Measurements from ENCODE around the gene SLC25A20.

The SLC25A20 gene

DNA sequence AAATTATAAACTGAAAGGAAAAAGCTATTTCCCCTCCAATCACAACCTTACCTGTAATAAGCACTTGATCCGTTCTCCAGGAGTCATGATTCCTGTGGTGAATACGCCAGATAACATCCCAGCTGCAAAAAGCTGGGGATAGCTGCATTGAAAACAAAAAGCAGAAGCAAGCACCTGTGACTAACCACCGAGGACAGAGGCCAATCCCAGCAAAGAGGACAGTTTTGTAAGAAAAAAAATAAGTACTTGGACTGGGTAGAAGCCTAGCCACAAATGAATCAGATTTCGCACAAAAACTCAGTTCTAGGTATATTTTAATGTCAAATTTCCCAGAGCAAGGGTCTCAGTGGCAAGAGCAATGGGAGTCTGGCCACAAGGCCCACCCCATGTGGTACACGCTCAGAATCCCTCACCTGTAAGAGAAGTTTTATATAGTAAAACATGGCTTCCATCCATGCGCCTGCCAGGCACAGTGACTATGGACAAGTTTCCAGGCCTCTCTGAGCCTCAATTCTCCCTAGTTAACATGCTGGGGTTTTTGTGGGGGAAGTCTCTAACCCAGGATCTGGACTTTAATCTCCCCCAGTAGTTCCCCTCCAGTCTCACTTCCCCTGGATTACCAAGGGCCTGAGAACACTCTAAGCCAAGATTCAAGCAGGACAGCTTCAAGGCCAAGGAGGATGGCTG is 19.2 kb downstream of the SLC25A20 start:
- Histone ChIP-seq H3K36me3 (ENCODE audit: control insufficient read depth, insufficient read depth, low read length) (peaks cover 1% of the 10 kb centered on the region; the same call in 1 of the 2 replicates), H3K4me3 (replicated peaks; ENCODE audit: low read depth, low read length) (no peak overlapping the region), H3K27me3 (replicated peaks; ENCODE audit: control insufficient read depth, insufficient read depth, low read length) (no peaks in the 10 kb centered on the region)
- DNase-seq (ENCODE audit: extremely low read depth, insufficient read length) = no peak
- TF ChIP-seq, protein P1, sequence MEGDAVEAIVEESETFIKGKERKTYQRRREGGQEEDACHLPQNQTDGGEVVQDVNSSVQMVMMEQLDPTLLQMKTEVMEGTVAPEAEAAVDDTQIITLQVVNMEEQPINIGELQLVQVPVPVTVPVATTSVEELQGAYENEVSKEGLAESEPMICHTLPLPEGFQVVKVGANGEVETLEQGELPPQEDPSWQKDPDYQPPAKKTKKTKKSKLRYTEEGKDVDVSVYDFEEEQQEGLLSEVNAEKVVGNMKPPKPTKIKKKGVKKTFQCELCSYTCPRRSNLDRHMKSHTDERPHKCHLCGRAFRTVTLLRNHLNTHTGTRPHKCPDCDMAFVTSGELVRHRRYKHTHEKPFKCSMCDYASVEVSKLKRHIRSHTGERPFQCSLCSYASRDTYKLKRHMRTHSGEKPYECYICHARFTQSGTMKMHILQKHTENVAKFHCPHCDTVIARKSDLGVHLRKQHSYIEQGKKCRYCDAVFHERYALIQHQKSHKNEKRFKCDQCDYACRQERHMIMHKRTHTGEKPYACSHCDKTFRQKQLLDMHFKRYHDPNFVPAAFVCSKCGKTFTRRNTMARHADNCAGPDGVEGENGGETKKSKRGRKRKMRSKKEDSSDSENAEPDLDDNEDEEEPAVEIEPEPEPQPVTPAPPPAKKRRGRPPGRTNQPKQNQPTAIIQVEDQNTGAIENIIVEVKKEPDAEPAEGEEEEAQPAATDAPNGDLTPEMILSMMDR (IDR thresholded peaks at IDR 0.05; ENCODE audit: insufficient read depth, low read length, poor library complexity, severe bottlenecking) = no peak

DNA sequence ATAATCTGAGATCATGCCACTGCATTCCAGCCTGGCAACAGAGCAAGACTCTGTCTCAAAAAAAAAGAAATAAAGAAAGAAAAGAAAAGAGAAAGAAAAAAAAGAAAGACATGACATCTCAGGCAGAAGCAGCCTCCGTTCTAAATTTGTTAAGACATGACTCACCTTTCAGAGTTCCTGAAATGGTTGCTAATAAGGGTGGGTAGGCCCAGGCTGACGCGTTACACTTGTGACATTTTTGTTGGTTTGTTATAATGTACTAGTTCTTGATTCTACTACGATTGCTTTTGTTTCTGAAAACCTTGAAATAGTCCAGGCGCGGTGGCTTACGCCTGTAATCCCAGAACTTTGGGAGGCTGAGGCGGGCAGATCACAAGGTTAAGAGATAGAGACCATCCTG is 21.0 kb downstream of the SLC25A20 start:
- Histone ChIP-seq H3K36me3 (ENCODE audit: control insufficient read depth, insufficient read depth, low read length) (peaks cover 1% of the 10 kb centered on the region; the same call in 1 of the 2 replicates), H3K4me3 (replicated peaks; ENCODE audit: low read depth, low read length) (no peak overlapping the region), H3K27me3 (replicated peaks; ENCODE audit: control insufficient read depth, insufficient read depth, low read length) (no peaks in the 10 kb centered on the region)
- TF ChIP-seq, protein P1 (IDR thresholded peaks at IDR 0.05; ENCODE audit: insufficient read depth, low read length, poor library complexity, severe bottlenecking) = no peak
- DNase-seq (ENCODE audit: extremely low read depth, insufficient read length) = no peak

DNA sequence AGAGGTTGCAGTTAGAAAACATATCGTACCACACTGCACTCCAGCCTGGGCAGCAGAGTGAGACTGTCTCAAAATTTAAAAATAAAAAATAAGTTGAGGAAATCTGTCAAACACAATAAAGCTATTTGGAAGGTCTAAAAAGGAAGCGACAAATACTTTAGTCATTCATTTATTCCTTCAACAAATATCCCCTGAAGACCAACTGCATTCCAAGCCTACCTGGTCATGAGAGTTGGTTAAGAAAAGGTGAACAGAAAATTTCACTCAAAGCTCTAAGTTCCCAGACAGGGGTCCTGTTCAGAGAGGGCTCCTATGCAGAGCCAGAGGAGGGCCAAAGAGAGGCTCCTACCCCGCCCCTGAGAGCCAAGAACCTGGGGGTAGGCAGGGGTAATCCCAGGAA is 35.6 kb downstream of the SLC25A20 start:
- H3K36me3 ChIP-seq (ENCODE audit: control insufficient read depth, insufficient read depth, low read length) = peaks cover 4% of the 10 kb centered on the region
- no peak for DNase-seq (ENCODE audit: extremely low read depth, insufficient read length)
- TF ChIP-seq, protein P1 (IDR thresholded peaks at IDR 0.05; ENCODE audit: insufficient read depth, low read length, poor library complexity, severe bottlenecking) = no peak
- H3K4me3 ChIP-seq (replicated peaks; ENCODE audit: low read depth, low read length) = no peak overlapping the region
- H3K27me3 ChIP-seq (replicated peaks; ENCODE audit: control insufficient read depth, insufficient read depth, low read length) = no peaks in the 10 kb centered on the region

DNA sequence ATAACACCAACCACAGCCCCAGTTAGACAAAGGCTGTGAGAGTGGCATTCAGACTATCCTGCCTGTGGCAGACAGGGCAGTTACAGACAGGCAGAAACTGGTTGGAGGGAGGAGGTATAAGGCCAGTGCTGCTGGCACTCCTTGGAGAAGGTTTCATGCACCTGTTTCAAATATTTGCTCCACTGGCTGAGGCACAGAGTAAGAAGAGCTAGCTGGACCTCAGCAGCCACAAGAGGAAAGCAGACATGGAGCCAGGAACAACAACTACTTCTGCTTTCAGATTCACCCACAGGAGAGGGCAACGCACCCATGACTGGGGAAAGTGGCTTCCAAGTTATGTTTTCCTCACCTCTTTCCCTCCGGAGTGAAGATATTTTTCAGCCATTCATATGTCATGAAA is 39.5 kb downstream of the SLC25A20 start:
- no peaks in the 10 kb centered on the region for H3K27me3 ChIP-seq (replicated peaks; ENCODE audit: control insufficient read depth, insufficient read depth, low read length)
- H3K36me3 ChIP-seq (ENCODE audit: control insufficient read depth, insufficient read depth, low read length) = peaks cover 5% of the 10 kb centered on the region
- TF ChIP-seq, protein P1 (IDR thresholded peaks at IDR 0.05; ENCODE audit: insufficient read depth, low read length, poor library complexity, severe bottlenecking) = no peak
- DNase-seq (ENCODE audit: extremely low read depth, insufficient read length) = no peak
- H3K4me3 ChIP-seq (replicated peaks; ENCODE audit: low read depth, low read length) = no peak overlapping the region

DNA sequence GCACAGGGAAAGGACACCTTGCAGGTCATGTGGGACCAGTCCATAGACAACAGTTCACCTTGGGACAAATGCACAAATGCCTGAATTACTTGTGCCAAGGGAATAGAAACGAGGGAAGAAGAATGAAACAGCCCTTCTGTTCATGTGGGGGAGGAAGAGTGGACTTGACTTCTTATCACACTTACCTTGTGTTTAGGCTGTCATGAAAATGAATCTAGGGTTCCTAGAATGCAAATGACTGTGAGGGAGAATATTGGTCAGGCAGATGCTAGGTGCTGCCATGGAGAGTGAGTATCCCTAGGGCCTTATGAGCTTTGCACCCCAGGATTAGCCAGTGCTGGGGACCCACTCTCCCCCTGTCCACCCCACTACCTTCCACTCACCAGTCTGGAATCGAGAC is 40.0 kb downstream of the SLC25A20 start:
- H3K27me3 ChIP-seq (replicated peaks; ENCODE audit: control insufficient read depth, insufficient read depth, low read length) = no peaks in the 10 kb centered on the region
- TF ChIP-seq, protein P1 (IDR thresholded peaks at IDR 0.05; ENCODE audit: insufficient read depth, low read length, poor library complexity, severe bottlenecking) = no peak
- H3K4me3 ChIP-seq (replicated peaks; ENCODE audit: low read depth, low read length) = no peak overlapping the region
- no peak for DNase-seq (ENCODE audit: extremely low read depth, insufficient read length)
- peaks cover 5% of the 10 kb centered on the region for H3K36me3 ChIP-seq (ENCODE audit: control insufficient read depth, insufficient read depth, low read length)

DNA sequence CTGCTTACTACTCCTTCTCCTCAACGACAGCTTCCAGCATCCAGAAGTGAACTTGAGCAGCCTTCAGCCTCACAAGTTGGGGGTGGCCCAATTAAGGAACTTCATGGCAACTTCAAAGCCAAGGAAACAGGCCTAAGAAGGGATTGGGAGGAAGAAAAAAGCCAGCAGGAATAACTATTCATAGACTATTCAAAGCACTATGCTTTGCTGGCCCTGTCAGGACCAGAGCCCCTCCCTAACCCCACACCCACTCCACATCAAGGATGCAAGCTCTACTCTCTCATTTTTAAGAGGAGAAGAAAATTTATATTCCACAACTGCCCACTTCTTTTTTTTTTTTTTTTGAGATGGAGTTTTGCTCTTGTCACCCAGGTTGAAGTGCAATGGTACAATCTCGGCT is 41.0 kb downstream of the SLC25A20 start:
- Histone ChIP-seq H3K27me3 (replicated peaks; ENCODE audit: control insufficient read depth, insufficient read depth, low read length) (no peaks in the 10 kb centered on the region), H3K36me3 (ENCODE audit: control insufficient read depth, insufficient read depth, low read length) (peaks cover 5% of the 10 kb centered on the region), H3K4me3 (replicated peaks; ENCODE audit: low read depth, low read length) (no peak overlapping the region)
- no peak for DNase-seq (ENCODE audit: extremely low read depth, insufficient read length)
- TF ChIP-seq, protein P1 (IDR thresholded peaks at IDR 0.05; ENCODE audit: insufficient read depth, low read length, poor library complexity, severe bottlenecking) = no peak

Data from GM06990 (cell line).